GM19395 (cell line): ENCODE measurements around the gene WBP4.
A peak's percentile ranks its signal among the peaks of the same experiment; 100 is the strongest.
"Not testable (repeated sequence)": the region's sequence is repeated elsewhere in the genome, so short reads cannot be mapped to it uniquely, and the experiment has no call there.

Experiments
- ATAC-seq: cut with Tn5 transposase; IDR thresholded peaks from one replicate; pipeline ENCODE4 v1.9.1; 2021; ENCODE audit warnings: mild to moderate bottlenecking, moderate library complexity; ENCODE audit not compliant: unreplicated experiment

Gene WBP4

DNA sequence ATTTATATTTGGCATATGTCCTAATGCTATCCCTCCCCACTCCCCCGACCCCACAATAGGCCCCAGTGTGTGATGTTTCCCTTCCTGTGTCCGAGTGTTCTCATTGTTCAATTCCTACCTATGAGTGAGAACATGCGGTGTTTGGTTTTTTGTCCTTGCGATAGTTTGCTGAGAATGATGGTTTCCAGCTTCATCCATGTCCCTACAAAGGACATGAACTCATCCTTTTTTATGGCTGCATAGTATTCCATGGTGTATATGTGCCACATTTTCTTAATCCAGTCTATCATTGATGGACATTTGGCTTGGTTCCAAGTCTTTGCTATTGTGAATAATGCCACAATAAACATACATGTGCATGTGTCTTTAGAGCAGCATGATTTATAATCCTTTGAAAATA is 18.9 kb upstream of the WBP4 start:
- not testable (repeated sequence) for ATAC-seq

DNA sequence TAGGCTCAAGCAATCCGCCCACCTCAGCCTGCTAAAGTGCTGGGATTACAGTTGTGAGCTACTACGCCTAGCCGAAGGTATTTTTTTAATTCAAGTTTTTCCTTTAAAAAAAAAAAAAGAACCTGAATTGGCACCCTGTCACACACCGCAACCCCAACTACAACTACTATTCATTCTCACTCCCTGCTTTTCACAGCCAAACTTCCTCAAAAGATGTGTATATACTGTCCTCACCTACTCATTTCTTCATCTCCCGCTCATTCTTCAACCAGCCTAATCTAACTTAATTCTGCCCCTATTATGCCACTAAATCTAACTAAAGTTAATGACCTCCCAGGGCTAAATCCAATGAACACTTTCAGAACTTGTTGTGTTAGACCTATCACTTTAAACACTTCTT is 12.7 kb upstream of the WBP4 start:
- no peak for ATAC-seq

DNA sequence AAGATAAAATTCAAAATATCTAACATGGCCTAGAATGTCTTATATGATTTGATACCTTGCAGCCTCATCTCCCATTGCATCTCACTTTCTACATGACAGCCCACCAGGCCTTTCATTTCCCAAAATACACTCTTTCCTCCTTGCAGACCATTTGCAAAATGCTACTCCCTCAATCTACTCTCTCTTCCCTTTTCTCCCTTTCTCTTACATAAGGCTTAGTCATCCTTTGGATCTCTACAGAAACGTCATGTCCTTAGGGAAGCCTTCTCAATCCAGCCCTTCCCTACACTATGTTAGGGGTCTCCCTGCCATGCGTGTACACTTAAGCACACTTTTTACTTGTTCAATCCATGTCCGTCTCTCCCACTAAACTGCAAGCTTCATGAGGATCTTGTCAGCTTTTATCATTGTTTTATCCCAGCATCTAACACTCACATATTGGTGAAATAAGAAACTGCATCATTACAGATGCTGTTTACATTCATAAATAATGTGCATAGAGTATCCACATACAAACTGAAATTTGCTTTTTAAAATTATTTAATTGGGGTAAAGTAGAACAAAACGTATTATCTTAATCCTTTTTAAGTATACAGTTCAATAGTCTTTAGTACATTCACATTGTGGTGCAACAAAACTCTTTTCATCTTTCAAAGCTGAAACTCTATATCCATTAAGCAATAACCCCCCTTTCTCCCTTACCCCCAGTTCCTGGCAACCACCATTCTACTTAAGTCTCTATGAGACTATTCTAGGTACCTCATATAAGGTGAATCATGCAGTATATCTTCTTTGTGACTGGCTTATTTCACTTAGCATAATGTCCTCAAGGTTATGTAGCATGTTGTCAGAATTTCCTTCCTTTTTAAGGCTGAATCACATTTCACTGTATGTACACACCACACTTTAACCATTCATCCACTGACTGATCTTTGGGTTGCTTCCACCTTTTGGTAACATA is 11.5 kb upstream of the WBP4 start:
- no peak for ATAC-seq

DNA sequence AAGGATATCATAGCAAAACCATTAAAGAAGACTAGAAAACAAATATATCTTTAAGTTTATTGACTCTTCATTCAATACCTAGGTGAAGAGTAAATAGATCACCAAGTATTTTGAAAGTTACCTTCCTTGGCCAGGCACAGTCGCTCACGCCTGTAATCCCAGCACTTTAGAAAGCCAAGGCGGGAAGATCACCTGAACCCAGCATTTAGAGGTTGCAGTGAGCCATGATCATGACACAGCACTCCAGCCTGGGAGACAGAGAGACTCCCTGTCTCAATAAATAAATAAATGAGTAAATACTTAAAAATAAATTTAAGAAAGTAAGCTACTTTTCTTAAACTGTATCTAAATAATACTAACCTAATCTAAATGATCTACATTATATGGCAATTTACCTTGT is 8.9 kb upstream of the WBP4 start:
- ATAC-seq = no peak

DNA sequence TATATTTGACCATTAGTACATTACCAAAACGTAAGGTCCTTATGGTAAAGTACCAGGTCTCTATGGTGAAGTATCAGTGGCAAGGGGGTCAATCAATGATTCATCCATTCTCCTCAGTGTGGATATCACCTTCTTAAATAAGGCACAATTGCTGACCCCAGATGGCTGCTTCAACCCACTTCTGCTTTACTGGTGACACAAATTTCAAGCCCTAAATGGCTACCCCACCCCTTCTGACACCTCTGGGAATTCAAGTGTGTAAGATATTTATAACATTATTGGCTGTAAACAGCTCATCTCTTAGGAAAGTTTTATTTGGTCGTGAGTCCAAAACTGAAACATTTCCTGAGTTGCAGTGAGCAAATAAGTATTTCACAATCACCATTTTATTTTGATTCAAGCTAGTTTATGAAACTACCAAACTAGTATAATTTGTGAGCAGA is 7.9 kb upstream of the WBP4 start:
- peak; percentile 62 for ATAC-seq

DNA sequence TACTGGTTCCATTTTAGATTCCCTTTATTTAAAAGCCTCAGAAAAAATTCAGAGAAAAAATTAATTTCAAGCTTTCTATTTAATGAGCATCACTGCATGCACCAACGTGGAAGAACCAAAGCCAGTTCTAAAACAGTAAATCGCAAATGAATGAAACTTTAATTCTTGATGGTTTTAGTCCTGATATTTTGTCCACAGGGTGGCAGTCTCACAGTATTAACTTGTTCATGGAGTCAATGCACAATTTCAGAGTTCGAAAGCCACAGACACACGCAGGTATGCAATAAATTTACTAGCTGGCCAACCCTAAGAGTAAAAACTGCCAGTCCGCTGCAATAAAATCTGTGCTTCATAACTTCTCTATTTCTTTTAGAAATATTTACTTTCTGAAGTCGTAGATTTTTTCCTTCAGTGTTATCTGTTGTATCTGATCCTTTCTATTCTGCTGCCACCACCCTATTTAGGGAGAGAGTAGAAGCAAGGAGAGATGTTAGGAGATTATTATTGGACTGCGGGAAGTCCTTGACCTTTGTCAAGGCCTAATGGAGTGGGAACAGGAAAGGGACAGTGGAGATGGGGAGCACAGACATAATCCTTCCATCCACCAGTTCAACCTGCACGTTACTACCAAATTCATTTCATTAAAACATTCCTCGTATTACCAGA is 7.0 kb upstream of the WBP4 start:
- ATAC-seq = no peak

DNA sequence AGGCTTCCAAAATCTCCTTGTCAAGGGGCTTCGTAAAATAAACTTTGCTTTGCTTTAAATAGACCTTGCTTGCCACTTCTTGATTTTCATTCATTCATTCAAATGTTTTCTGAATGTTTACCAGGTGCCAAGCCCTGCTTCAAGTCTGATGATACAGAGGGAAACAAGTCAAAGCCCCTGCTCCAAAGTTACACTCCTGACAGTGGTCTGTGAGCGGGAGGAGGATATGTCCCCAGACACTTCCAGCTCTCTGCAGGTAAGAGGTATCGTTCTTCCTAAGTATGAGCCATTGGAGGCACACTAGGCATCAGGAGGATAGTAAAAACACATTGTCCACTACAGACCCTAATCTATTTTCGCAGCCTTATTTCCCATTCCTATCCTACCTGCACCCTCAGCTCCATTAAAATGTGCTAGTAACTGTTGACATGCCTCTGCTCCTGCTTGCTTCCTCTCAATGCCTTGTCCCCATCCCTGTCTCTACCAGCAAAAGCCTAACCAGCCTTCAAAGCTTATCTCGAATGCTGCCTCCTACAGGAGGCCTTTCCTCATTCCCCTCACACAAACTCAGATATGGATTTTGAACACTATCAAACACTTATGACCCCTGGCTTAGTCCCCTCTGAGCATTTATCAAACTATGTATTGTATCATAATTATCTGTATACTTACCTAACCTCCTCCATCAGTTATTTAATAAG is 6.2 kb upstream of the WBP4 start:
- no peak for ATAC-seq

DNA sequence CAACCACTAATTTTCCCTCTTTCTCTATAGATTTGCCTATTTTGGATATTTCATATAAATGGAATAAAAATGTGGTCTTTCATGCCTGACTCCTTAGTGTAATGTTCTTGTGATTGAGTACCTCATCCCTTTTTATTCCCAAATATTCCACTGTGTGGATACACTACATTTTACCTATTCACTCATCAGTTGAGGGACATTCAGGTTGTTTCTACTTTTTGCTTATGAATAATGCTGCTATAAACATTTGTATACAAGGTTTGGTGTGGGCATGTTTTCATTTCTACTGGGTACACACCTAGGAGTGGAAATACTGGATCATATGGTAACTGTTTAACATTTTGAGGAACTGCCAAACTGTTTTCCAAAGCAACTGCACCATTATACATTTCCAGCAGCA is 5.1 kb upstream of the WBP4 start:
- ATAC-seq = no peak

DNA sequence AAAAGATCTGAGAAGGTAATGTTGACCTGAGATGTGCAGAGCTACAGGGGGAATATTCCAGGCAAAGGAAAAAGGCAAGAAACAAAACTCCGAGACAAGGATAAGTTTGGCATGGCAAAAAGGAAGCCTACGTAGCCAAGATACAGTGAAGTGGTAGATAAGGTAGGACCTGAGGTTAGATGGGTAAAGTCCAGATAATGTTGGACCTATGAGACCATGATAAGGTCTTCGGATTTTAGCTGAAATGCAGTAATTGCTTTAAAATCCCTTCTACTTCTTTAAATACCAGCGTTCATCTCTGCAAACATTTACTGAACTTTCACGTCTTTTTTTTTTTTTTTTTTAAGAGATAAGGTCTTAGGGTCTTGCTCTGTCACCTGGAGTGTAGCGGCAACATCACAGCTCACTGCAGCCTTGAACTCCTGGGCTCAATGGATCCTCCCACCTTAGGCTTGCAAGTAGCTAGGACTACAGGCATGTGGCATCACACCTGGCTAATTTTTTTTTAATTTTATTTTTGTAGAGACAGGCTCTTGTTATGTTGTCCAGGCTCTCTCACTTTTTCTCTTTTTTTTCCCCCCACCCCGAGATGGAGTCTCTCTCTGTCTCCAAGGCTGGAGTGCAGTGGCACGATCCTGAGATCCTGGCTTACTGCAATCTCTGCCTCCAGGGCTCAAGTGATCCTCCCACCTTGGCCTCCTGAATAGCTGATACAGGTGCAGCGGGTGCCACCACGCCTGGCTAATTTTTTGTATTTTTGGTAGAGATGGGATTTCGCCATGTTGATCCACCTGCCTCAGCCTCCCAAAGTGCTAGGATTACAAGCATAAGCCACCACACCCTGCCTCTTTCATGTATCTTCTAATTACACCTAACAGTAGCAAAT is 4.2 kb upstream of the WBP4 start:
- ATAC-seq = no peak

DNA sequence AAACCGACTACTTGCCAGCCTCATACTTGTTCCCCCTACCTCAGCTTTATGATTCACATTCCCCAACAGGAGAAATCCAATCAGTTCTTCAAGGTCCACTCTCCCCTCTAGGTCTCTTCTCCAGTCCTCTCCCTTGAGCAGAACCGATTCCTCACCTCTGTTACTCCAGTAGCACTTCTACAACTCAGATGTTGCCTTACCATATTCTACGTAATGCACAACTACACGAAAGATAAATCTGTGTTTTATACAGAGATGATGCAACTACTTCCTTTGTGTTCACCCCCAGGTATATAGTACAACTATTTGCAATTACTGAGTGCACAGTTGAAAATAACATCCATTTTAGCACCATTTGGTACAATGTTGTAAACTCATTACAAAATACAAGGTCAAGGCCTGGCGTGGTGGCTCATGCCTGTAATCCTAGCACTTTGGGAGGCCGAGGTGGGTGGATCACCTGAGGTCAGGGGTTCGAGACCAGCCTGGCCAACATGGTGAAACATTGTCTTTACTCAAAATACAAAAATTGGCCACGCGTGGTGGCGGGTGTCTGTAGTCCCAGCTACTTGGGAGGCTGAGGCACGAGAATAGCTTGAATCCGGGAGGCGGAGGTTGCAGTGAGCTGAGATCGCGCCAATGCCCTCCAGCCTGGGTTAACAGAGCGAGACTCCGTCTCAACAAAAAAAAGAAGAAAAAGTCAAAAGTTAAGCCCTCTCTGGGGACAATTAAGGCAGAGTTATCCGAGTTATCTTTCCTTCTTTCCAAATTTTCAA is 2.8 kb upstream of the WBP4 start:
- no peak for ATAC-seq

DNA sequence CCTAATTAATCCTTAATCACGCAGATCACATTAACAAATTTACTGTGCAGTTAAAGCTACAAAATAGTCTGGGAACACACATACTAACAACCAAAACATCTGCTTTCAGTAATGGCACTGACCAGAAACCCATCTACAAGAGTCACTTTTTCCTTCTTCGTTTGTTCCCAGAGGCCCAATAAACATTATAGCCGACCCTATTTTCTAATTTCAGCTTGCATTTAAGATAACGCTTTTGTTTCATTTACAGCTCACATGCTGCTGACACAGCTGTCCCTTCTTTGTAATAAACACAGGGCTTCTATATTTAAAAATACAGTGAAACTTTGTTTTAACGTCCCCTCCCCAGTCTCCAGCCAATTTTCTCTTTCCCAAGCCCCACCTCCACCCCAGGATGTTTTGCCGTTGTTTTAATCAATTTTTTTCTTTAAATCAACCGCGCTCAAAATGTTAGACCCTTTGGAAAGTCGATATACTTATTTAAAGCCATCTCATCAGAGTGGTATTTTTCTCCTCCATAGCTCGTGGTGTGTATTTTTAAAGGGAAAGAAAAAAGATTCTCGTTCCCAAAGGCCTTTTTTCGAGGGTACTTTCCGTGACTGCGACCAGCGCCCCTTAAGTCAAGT is 1.7 kb upstream of the WBP4 start:
- no peak for ATAC-seq

DNA sequence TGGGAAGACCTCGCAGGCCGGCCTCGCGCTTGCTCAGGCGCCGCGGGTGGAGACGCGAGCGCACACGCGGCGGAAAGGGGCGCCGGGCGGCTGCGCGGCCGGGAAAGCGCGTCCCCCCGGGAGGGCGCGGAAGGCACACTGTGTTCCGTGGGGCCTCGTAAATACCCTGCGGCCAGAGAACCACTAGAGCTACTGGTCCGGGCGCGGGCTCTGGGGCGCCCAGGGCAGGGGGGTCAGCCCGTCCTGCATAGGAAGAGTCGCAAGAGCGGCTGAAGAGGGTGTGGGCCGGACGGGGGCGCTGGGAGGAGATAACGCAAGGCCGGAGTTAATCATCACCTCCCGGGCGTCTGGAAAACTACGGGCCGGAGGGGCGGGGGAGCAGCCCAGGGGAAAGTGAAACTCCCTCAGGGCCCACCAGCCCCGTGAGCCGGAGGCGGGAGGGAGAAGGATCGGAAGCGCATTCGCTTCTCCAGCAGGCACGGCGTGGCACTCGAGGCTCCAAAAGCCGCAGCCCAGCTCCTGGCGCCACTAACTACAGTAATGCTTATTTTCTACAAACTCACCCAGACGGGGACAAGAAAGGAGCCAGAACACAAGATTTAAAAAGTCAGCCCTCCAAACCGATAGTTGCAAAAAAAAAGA is 1.1 kb upstream of the WBP4 start:
- peak; percentile 49 for ATAC-seq

DNA sequence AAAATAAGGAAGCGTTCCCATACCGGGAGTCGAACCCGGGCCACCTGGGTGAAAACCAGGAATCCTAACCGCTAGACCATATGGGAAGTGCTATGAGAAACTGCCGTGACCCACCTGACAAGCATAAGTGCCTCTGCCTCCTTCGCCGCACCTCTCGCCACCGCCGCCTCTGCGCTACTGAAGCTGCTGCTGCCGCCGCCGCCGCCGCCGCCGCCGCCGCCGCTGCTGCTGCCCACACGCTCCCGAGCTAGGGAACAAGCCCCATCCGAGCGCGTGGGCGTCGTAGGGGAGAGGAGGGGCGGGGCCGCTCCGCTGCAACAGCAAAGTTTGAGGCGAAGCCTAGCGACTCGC is 610 bp upstream of the WBP4 start:
- peak; percentile 34 for ATAC-seq

DNA sequence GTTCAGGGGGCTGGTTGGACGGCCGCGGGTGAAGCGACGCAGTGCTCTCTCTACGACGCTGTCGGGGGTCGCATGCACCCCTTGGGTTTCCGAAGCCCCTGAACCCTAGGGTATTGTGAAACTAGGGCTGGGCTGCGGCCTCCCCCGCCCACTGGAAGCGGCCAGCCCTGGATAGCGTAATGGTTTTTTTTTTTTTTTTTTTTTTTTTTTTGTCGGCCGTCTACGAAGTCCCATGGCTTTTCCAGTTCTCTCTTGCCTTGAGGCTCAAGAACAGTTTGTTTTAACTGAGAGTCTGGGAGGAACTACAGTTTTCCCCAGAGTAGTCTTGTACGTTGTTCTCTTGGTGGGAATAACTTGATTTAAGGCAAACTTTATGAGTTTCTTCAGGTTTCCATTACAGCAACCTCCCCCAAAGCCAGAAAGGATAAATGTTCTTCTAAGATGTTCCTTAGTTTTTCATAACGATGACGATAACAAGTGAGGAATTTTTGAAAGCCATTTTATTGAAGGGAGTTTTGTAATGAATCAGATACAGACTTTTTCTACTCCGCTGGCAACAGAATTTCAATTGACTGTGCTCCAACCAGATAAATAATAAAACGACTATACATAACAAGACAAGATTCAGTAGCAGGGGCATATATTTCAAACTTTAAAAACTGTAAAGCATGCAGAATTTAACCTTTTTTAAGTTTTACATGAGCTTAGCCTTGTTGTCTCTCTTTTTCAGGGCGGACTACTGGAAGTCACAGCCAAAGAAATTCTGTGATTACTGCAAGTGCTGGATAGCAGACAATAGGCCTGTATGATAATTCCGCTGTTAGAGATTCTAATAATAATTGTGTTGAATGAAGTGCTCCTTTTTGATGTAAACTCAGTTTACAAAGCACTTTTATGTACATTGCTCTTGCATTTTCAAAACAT is 867 bp downstream of the WBP4 start:
- peak; percentile 40 for ATAC-seq

DNA sequence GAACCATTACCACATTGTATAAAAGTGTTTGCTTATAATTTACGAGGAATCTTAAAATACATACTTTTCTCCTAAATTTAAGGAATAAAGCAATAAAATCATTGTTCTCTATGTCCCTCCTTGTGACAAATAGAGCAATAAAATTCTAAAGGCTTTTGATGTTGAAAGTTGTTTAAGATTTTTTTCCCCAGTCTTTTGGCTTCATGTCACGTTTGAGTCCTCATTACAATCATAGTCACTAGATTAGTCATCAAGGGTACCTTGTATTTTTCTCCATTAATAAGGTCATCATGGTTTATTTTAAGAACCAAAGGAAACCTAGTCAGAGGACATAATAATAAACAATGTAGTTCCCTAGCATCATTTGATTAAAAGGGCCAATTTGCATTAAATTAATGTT is 3.2 kb downstream of the WBP4 start:
- ATAC-seq = no peak

DNA sequence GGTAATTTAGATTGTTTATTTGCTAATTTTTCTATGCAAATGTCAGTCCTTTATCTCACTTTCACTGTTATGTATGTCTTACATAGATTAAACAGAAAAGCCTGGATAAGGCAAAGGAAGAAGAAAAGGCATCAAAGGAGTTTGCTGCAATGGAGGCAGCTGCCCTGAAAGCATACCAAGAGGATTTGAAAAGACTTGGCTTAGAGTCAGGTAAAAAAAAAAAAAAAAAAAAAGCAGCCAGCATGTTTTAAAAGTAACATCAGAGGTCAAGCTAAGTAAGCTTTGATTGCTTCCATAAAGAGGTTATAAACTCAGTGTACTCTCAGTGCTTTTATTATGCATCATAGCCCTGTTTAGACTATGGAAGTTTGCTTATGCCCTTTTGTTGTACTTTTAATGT is 3.8 kb downstream of the WBP4 start:
- no peak for ATAC-seq

DNA sequence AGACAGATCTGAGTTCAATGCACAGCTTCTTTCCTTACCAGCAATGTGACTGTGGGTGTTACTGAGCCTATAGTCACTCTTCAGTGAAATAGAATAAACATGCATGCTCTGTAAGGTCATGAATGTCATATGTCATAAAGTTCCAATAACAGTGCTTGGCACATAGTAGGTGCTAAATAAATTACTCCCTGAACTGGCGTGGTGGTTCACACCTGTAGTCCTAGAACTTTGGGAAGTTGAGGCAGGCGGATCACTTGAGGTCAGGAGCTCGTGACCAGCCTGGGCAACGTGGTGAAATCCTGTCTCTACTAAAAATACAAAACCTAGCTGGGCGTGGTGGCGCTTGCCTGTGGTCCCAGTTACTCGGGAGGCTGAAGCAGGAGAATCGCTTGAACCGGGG is 13.2 kb downstream of the WBP4 start:
- no peak for ATAC-seq

DNA sequence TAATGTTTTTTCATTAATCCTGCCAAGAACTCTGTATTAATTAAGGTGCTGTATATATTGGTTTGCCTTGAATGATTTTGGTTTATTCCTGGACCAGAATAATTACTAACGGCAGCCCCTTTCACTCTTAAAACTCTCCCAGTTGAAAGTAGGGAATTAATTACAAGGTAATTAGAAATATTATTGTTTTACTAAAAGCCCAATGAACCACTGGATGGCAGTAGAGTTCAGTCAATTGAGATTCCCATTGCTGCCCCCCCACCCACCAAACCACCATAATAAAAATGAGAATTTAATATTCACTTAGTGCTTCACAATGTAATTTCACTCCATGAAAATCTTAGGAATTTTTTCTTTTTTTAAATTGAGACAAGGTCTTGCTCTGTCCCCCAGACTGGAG is 13.7 kb downstream of the WBP4 start:
- ATAC-seq = no peak
